ENCODE data around the gene FAM83E.
"Not testable (repeated sequence)": the region's sequence is repeated elsewhere in the genome, so short reads cannot be mapped to it uniquely, and the experiment has no call there.

The FAM83E gene

DNA sequence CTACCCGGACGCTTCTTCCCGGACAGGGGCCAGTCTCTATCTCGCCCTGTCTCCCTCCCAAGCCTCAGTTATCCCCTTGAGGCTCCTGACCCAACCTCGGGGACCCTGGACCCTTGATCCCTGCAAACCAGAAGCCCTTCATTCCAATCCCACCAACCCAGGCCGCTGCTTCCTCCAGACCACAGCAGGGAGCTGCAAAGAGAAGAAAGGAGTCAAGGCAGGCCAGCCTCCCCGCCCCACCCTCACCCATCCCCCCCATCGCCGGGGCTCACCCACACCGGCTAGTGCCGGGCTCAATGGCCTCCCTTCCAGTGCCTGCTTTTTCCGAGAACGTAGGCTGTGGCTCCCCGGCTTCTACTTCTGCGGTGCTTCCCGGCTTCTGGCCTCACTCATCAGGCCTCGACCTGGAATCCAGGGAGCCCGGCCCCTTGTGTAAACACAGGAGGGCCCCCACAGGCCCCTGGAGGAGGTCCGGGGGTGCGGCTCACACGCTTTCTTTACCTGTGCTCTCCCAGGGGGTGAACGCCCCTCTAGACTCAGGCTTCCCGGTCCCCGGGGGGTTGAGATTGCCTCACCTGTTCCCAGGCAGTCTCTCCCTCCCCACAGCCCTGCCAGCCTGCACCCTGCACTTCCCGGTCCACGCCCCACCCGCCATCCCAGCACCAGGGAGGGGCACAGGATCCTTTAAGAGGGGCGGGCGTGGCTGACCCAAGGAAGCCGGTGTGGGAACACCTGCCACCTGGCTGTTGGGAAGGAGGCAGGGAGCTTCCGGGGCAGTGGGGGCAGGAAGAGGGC lies at the start of gene FAM83E:
TSS of gene FAM83E (minus strand) at position 641 of the 795 bp plus-strand sequence. CDS start 1,704 bp downstream, outside the sequence.
- DNase-seq: no peak

DNA sequence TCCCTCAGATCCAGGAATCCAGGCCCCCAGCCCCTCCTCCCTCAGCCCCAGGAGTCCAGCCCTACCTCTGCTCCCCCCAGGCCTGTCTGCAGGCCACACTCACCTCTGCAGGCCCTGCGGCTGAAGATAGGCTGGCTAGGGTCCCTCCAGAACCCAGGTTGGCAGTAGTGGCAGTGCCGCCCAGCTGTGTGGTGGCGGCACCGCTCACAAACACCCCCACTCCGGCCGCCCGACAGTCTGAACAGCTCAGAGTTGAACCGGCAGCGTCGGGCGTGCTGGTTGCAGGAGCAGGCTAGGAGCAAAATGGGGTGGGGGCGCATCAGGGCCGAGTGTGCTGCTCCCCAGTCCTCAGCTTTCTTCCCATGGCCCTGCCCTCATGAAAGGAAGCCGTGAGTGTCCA lies 49.6 kb upstream of the FAM83E start:
- no peak for DNase-seq

DNA sequence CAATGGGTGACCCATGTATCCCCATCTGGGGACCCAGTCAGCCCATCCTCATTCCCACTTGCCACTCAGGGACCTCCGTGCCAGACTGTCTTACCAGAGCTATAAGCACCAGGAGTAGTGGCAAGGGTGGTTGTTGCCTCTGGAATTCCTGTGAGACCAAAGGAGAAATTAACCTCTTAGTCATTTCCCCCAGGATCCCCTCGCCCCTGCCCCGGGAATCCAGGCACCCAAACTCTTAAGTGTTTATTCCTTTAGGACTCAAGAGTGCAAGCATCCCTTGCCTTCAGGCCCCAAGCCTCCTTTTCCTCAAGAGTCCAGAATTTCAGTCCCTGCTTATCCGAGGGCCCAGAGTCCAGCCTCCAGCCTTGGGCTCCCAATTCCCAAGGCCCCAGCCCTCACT lies 48.8 kb upstream of the FAM83E start:
- no peak for DNase-seq

DNA sequence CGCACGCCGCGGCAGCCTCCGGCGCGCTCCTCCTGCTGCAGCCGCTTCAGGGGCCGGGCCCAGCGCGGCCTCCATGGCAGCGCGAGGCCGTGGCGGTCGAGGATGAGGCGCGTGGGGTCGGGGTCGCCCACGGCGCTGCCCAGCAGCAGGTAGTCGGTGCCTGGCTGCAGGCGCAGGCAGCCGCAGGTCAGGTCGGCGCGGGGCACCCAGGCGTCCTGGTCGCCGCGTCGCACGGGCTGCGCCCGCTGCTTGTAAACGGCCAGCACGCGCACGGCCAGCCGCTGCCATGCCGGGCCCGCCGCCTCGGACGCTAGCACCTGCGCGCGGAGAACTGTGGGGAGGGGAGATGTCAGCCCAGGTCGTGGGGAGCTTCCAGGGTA lies 46.8 kb upstream of the FAM83E start:
- no peak for DNase-seq

DNA sequence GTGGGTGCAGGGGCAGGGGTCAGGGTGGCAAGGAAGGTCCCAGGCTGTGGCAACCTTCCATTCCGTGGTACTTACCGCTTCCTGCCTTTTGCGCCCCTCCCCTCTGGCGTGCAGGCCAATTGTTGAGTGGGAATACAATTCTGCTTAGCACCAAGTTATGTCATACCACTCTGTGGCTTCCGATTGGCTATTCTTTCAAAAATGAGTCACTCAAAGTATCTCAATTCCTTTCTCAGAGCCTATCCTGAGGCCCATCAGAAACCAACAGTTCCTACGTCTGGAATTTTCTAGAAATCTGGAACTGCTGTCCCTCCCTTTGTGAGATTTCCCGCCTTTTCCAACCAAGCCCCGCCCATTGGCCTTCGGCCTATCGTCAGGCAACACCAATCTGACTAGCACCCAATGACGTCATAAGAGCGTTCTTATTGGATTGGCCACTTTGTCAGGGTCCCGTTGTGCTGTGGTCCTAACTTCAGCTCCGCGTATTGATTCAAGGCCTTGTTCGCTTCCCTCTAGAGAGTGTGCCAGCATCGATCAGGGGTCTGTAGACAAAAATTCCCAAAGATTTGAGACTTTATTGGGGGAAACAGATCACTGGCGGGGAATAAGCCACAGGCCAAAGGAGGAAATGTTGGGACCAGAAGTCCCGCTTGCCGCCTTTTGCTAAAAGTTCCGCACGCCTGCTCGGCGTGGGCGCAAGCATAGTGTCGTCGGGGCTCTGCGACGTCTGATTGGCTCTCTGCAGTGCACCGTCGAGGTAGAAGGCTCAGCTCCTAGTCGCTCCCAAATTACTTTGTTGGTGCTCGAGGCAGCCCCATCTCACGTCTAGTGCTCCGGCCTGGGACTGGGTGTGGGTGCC lies 46.2 kb upstream of the FAM83E start:
- DNase-seq: no peak

DNA sequence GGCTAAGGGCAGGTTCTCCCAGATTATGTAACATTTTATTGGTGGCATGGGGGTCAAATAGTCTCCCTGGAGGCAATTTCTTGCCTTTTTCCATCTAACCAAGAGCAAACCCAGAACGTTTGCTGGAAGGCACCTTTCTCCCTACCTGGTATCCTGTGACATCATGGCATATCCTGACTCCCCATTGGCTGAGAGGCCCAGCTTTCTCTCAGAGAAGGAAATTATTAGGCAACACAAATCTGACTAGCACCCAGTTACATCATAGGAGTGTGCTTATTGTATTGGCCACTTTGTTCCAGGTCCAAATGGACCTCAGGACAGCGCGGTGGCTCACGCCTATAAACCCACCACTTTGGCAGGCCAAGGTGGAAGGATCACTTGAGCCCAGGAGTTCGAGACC lies 44.9 kb upstream of the FAM83E start:
- no peak for DNase-seq

DNA sequence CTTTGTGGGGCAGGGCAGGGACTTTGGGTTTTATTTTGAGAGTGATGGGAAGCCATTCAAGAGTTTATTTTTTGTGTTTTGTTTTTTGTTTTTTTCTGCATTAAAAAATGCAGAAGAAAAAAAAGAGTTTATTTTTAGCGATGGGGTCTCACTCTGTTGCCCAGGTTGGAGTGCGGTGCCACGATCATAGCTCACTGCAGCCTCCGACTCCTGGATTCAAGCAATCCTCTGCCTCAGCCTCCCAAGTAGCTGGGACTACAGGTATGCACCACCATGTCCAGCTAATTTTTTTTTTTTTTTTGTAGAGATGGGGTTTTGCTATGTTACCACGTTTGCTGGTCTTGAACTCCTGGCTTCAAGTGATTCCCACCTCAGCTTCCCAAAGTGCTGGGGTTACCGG lies 43.6 kb upstream of the FAM83E start:
- no peak for DNase-seq

DNA sequence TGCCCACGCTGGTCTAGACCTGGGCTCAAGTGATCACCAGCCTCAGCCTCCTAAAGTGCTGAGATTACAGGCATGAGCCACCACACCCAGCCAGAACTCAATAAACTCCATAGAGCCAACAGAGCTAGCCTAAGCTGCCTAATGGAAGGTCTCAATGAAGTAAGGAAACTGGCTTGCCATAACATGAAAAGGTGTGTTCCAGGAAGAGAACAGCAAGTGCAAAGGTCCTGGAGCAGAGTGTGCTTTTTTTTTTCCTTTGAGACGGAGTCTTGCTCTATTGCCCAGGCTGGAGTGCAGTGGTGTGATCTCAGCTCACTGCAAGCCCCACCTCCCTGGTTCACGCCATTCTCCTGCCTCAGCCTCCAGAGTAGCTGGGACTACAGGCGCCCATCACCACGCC lies 43.0 kb upstream of the FAM83E start:
- not testable (repeated sequence) for DNase-seq

DNA sequence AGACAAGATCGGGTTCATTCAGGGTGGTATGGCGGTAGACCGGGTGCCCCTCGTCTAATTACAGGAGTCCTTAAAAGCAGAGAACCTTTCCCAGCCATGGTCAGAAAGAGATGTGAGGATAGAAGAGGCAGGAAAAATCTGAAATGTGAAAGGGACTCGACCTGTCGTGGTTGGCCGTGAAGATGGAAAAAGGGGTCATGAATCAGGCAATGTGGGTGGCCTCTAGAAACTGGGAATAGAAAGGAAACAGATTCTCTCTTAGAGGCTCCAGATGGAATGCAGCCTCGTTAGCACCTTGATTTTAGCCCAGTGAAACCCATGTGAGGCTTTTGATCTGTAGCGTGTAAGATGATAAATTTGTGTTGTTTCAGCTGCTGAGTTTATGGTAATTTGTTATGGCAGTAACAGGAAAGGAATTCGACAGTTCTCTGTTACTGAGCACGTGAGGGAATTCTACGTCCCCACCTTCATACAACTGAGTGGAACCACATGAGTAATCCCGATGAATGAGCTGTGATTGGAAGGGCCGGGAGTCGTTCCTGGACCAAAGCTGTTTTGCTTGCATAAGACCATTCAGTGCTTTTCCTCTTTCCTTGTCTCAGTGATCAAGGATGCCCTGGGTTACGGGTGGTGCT lies 42.1 kb upstream of the FAM83E start:
- DNase-seq: peak; percentile 47

DNA sequence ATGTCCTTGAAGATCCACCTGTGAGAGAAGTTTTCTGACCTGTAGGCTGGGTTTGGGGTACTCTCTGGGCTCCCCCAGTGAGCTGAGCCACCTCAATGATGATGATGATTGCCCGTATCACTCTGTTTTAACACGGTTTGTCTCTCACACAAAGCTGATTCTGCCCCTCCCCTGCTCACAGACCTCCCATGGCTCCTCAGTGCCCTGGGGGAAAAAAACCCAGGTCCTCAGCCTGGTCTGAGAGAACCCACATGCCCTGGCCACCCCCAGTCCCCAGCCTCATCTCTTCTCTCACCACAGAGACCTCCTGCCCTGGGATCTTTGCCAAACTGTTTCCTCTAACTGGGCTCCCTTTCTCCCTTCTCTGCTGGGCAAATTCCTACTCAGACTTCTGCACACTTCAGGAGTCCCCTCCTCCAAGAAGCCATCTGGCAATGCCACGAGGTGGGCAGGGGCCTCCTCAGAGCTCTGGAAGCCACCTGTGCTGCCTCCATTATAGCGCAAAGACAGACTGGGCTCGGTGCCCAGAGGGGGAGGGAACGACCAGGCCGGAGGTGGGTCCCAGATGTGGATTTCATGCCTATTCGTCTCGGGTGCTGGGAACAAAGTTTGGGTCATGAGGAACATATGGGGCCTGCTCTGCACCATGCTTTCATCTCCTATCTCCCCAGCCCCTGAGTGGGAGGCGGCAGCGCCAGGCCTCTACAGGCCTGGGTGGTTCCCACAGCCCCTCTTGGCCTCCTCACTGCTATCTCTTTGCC lies 39.6 kb upstream of the FAM83E start:
- no peak for DNase-seq

DNA sequence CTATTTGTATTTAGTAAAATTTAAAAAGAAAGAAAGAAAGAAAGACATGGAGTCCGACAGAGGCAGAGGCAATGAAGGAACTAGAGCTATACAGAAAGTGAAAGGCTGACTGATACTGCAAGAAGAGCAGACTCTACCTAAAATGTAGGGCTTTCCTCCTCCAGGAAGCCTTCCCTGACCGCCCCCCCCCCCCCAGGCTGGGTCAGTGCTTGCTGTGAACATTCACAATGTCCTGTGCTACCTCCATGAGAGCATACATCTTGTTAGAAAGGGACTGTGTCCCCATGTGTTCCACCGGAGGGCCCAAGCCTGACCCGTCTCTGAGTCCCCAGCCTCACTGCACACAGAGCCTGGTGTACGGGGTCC lies 36.8 kb upstream of the FAM83E start:
- DNase-seq: no peak

DNA sequence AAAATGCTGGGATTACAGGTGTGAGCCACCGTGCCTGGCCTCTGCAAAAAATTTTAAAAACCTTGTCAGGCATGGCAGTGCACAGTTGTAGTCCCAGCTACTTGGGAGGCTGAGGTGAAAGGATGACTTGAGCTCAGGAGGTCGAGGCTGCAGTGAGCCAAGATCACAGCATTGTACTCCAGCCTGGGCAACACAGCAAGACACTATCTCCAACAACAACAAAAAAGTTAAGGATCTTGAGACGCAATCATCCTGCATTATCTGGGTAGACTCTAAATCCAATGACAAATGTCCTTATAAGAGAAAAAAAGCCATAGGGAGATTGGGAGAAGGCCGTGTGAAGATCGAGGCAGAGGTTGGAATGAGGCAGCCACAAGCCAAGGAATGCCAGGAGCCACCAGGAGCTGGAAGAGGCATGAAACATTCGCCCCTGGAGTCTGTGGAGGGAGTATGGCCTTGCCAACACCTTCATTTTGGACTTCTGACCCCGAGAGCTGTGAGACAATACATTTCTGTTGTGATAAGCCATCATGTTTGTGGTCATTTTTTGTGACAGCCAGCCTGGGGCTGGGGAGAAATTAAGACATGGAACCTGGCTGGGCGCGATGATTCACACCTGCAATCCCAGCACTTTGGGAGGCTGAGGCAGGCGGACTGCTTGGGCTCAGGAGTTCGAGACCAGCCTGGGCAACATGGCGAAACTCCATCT lies 36.3 kb upstream of the FAM83E start:
- no peak for DNase-seq

DNA sequence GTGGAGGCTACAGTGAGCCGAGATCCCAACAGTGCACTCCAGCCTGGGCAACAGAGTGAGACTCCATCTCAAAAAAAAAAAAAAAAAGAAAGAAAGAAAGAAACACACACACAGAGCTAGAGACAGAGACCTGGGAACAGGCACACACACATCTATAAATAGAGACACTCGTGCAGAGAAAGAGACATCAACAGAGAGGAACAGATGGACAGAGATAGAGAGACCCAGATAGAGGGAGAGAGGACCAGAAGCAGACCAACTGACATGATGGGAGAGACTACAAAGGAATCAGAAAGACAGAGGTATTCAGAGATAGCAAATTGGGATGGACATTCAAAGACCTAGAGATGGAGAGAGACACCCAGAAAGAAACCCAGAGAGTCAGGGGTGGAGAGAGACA lies 33.3 kb upstream of the FAM83E start:
- DNase-seq: no peak

DNA sequence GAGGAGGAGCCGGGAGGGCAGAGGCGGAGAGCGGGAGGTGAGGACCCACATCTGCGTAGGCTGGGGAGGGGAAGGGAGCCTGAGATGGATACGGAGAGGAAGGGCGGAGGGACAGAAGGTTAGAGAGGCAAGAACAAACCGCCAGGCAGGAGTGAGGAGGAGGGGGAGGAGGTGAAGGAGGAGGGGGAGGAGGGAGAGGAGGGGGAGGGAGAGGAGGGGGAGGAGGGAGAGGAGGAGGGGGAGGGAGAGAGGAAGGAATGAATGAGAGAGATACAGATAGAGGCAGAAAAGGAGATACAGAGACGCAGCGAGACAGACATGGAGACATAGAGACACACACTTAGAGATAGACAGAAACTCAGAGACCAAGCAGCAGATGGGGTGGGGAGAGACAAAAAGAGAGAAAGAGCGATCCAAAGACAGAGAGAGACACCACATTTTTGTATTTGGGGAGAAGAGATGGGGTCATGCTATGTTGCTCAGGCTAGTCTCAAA lies 31.9 kb upstream of the FAM83E start:
- DNase-seq: no peak

DNA sequence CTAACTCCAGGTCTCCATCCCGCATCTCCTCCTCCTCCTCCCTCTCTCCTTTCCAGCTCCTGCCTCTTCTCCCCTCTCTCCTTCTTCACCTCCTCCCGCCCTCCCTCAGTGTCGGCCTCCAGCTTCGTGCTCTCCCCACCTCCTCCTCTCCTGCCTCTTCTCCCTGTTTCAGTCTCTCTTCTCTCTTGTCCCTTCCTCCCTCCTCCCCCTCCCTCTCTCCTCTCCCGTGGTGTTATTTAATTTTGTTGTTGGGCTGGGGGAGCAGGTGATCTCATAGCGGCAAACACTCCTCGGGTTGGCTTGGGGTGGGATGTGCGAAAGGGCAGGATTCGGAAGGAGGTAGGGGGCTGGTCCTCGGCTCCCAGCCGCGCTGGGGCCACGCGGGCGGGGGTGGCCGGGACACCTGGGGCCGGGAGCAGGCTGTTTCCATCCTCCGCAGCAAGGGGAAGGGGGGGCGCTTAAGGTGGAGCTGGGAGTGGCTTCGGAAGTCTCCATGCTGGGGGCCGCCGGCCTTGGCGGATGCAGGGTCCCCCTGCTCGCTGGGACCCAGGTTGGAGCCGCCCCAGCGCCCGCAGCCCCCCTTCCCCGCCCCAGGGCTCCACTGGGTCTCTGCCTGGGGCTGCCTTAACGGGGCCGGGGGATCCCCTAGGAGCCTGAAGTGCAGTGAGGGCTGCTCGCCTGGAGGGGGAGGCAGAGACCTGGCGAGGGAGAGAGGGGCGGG lies 31.3 kb upstream of the FAM83E start, which contains the start of gene CA11:
TSS of gene CA11 (minus strand) at position 187 of the 721 bp plus-strand sequence. CDS start 555 bp downstream, outside the sequence.
- DNase-seq: peak; percentile 22

DNA sequence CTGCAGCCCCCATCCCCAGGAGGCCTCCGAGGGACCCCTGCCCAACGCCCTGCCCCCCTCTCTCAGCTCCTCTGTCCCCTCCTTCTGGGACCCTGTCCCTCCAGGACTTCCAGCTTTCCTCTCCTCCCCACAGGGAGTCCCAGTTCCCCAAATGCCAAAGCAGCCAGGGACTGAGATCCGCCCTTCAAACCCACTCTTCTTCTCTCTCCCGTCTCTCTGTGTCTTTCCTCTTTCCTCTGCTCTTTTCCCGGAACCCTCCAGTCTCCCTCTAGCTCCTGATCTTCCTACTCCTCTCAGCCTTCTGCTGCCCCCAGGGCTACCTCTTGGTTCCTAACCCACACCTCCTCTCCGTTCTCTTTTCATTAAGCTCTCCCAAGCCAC lies 30.7 kb upstream of the FAM83E start:
- no peak for DNase-seq

DNA sequence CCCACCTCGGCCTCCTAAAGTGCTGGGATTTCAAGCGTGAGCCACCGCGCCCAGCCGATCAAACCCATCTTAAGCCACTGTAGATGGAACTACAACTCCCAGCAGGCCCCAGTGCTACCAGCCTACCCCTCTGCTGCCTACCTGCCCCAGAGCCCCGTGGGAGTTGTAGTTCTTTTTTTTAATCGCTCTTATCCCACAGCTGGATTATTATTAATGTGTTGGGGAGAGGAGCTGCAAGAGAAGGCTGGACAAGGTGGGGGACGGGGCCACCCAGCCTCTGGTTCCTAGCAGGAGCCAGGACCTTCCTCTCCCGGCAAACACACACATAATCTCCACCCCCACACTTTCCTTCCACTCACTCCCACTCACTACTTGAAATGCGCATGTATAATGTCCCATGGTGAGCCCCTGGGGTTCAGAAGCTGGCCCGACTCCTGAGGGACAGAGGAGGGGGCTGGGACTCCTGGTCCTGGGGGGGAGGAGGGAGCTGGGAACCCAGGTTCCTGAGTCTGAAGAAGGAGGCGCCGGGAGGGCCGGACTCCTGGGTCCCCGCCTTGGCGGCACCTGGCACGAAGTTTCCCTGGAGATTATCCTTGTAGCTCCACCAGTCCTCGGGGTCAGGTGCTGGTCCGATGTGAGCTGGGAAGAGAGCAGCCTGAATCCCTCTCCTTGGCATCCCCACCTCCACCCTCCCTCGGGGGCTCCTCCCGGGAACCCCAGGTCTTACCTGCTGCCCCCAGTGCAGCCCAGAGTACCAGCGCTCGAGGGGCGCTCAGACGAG lies 30.2 kb upstream of the FAM83E start:
- DNase-seq: peak; percentile 24

DNA sequence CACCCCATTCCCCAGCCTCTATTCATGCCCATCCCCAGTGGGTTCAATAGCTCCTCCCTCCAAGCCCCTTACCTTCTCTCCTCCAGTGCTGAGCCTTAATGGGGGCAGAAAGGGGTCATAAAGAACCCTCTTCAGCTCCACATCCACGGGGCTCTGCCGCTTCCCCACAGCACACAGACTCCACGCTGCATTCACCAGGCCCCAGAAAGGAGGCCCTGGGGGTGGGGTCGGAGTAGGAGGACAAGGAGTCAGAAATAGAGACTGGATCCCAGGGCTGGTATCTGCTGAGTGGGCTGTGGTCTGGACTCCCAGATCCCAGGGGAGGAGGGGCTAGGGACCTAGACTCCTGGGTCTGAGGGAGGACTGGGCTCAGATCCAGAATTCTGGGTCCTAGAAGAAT lies 29.5 kb upstream of the FAM83E start:
- DNase-seq: no peak

DNA sequence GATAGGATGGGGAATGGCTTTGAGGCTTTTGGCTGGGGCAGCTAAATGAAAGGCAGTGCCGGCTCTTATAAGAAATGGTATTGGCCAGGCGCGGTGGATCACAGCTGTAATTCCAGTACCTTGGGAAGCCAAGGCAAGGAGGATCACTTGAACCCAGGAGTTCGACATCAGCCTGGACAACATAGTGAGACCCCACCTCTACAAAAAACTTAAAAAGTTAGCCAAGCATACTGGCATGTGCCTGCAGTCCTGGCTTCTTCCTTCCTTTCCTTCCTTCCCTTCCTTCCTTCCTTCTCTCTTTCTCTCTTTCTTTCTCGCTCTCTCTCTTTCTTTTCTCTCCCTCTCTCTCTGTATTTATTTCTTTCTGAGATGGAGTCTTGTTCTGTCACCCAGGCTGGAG lies 28.0 kb upstream of the FAM83E start:
- DNase-seq: no peak

DNA sequence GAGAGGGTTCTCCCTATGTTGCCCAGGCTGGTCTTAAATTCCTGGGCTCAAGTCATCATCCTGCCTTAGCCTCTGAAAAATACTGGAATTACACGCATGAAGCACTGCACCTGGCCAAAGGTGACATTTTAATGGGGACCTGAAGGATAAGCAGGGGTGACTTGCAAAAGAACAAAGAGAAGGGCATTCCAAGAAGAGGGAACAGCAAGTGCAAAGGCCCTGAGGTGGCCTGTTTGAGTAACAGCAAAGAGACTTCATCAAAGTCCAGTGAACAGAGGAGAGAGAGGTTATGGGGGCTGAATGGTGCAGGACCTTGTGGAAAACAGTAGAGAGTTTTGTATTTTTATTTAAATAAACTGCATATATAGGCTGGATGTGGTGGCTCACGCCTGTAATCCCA lies 27.0 kb upstream of the FAM83E start:
- DNase-seq: no peak
